Adipose tissue (tissue), 3 donors: Measurements from ENCODE around the gene DDX10. TPM values are rescaled to one million over a fixed set of nuclear protein-coding genes. Genes with fewer than 3 reads are reported as not detected.

Source experiments
- H3K27ac ChIP-seq: one replicate; pipeline ENCODE4 v1.5.1; 2013; ENCODE audit warnings: low read depth, low read length
- WGBS, 3 donors: extraction: QIAGEN DNeasy Blood & Tissue Kit; methylation state at CpG; one replicate each; pipeline ENCODE4 v1.1.7; 2013; 5-methylcytosine and 5-hydroxymethylcytosine counted together
- polyA plus RNA-seq, 3 donors: library from polyadenylated mRNA; stranded (reverse); fragments of 200-250 nt; gene quantifications; one replicate each; pipeline ENCODE4 v1.2.3, GENCODE V29; 2013
- donor health status: healthy with polysubstance abuse.
- donor health status: Bipolar disorder and iron deficiency.
- donor health status: healthy.

Gene DDX10
- polyA plus RNA-seq, 3 donors = 12.3 to 28.9 (median 13.0) TPM

GRCh38 chr11:108906329-108906728, 241.5 kb downstream of the DDX10 start:
- H3K27ac ChIP-seq = no peak overlapping the region

GRCh38 chr11:108906826-108907225, 242.0 kb downstream of the DDX10 start:
- WGBS, 3 donors = 66 to 86% (median 66%) methylated on average over 2 of the region's 2 CpGs
- H3K27ac ChIP-seq = no peak overlapping the region

- H3K27ac ChIP-seq = no peak overlapping the region
- WGBS, 3 donors = 93 to 100% (median 97%) methylated on average over 2 to 3 of the region's 5 CpGs
These were observed 244.2 kb downstream of the DDX10 start for GRCh38 chr11:108909041-108909440.

GRCh38 chr11:108909921-108910320, 245.1 kb downstream of the DDX10 start:
- H3K27ac ChIP-seq = no peak overlapping the region
- 71 to 90% (median 74%) methylated on average over 3 of the region's 3 CpGs for WGBS, 3 donors

- 97 to 100% (median 97%) methylated on average over 1 of the region's 1 CpG for WGBS, 3 donors
- H3K27ac ChIP-seq = no peak overlapping the region
These were observed 247.7 kb downstream of the DDX10 start for GRCh38 chr11:108912581-108912980.

- WGBS, 3 donors = 82 to 86% (median 84%) methylated on average over 4 of the region's 4 CpGs
- H3K27ac ChIP-seq = no peak overlapping the region
These were observed 248.3 kb downstream of the DDX10 start for GRCh38 chr11:108913204-108913603.

GRCh38 chr11:108914211-108914610, 249.3 kb downstream of the DDX10 start:
- no peak overlapping the region for H3K27ac ChIP-seq
- 86 to 94% (median 92%) methylated on average over 2 of the region's 2 CpGs for WGBS, 3 donors

GRCh38 chr11:108914981-108915380, 250.1 kb downstream of the DDX10 start:
- no peak overlapping the region for H3K27ac ChIP-seq

- 78 to 90% (median 80%) methylated on average over 2 of the region's 2 CpGs for WGBS, 3 donors
- H3K27ac ChIP-seq = no peak overlapping the region
These were observed 250.8 kb downstream of the DDX10 start for GRCh38 chr11:108915666-108916065.

GRCh38 chr11:108916290-108916689, 251.4 kb downstream of the DDX10 start:
- H3K27ac ChIP-seq = no peak overlapping the region
- whole genome bisulfite sequencing, 3 donors = 85 to 88% (median 87%) methylated on average over 1 of the region's 1 CpG

GRCh38 chr11:108916935-108917334, 252.1 kb downstream of the DDX10 start:
- no peak overlapping the region for H3K27ac ChIP-seq
- 86 to 90% (median 89%) methylated on average over 2 of the region's 2 CpGs for WGBS, 3 donors

- 95 to 98% (median 98%) methylated on average over 2 of the region's 2 CpGs for WGBS, 3 donors
- H3K27ac ChIP-seq = no peak overlapping the region
These were observed 256.3 kb downstream of the DDX10 start for GRCh38 chr11:108921211-108921610.

- H3K27ac ChIP-seq = no peak overlapping the region
- 71 to 87% (median 86%) methylated on average over 3 of the region's 3 CpGs for WGBS, 3 donors
These were observed 257.4 kb downstream of the DDX10 start for GRCh38 chr11:108922241-108922640.

- 75 to 81% (median 76%) methylated on average over 1 of the region's 1 CpG for WGBS, 3 donors
- H3K27ac ChIP-seq = no peak overlapping the region
These were observed 258.5 kb downstream of the DDX10 start for GRCh38 chr11:108923413-108923812.

GRCh38 chr11:108926171-108926840, 261.4 kb downstream of the DDX10 start:
- no peak overlapping the region for H3K27ac ChIP-seq
- WGBS, 3 donors = 84 to 93% (median 88%) methylated on average over 5 of the region's 5 CpGs

- whole genome bisulfite sequencing, 3 donors = 92 to 95% (median 94%) methylated on average over 3 of the region's 3 CpGs
- H3K27ac ChIP-seq = no peak overlapping the region
These were observed 262.1 kb downstream of the DDX10 start for GRCh38 chr11:108926841-108927577.

GRCh38 chr11:108927791-108928545, 263.1 kb downstream of the DDX10 start:
- H3K27ac ChIP-seq = no peak overlapping the region
- WGBS, 3 donors = 84 to 90% (median 87%) methylated on average over 7 of the region's 7 CpGs

GRCh38 chr11:108929241-108929640, 264.4 kb downstream of the DDX10 start:
- no peak overlapping the region for H3K27ac ChIP-seq
- WGBS, 3 donors = 92 to 100% (median 93%) methylated on average over 1 of the region's 1 CpG

GRCh38 chr11:108931168-108931567, 266.3 kb downstream of the DDX10 start:
- WGBS, 3 donors = 67 to 85% (median 67%) methylated on average over 2 of the region's 2 CpGs
- no peak overlapping the region for H3K27ac ChIP-seq
